Ovary (tissue), 3 donors: Measurements from ENCODE around the gene TESMIN.

ENCODE experiments used
- CTCF ChIP-seq, 3 donors: fragments of 450-650 bp in 2 of 3; fragments of 200-600 bp in 1 of 3; IDR thresholded peaks; one replicate each; pipeline versions ENCODE4 v1.5.1 to v1.8.0; 2016 to 2022; ENCODE audit warnings: antibody characterized with exemption in 3 of 3, mild to moderate bottlenecking in 1 of 3
- POLR2A ChIP-seq: fragments of 450-650 bp; IDR thresholded peaks from one replicate; pipeline ENCODE4 v1.6.1; 2017; ENCODE audit warnings: antibody characterized with exemption, mild to moderate bottlenecking, moderate library complexity
- donor health status: DM: no; HTN: no; CAD: no.

- TF ChIP-seq CTCF (IDR thresholded peaks at IDR 0.05) (no peak), POLR2A (no peak)
Observed at GRCh38 chr11:68775951-68776388, 24.6 kb upstream of the TESMIN start.
